Stimulated activated CD4-positive, alpha-beta T cell treated with anti-CD3 and anti-CD28 coated beads, Interleukin-12 subunit alpha, Interleukin-12 subunit beta, amount 100 ng/mL, for 24 hours (primary cell): ENCODE results near the gene DDRGK1.
"Not testable (repeated sequence)": the region's sequence is repeated elsewhere in the genome, so short reads cannot be mapped to it uniquely, and the experiment has no call there.

Experiments
- DNase-seq, 2 experiments: peaks; one replicate each; pipeline ENCODE4 v3.0.0-alpha.2; 2020; ENCODE audit warnings: low read depth in 2 of 2

DDRGK1 gene

GRCh38 chr20:3183896-3184612 lies 20.4 kb downstream of the DDRGK1 start:
- no peak for DNase-seq

GRCh38 chr20:3182429-3182828 lies 22.1 kb downstream of the DDRGK1 start:
- DNase-seq: not testable (repeated sequence)

- no peak for DNase-seq
These were observed 23.2 kb downstream of the DDRGK1 start for GRCh38 chr20:3181270-3181669.

- DNase-seq: no peak
These were observed 24.2 kb downstream of the DDRGK1 start for GRCh38 chr20:3180319-3180718.

- no peak for DNase-seq
These were observed 26.6 kb downstream of the DDRGK1 start for GRCh38 chr20:3177746-3178485.

- no peak for DNase-seq
These were observed 29.2 kb downstream of the DDRGK1 start for GRCh38 chr20:3175270-3175669.

GRCh38 chr20:3174442-3175261 lies 29.8 kb downstream of the DDRGK1 start:
- no peak for DNase-seq

GRCh38 chr20:3173610-3174441 lies 30.7 kb downstream of the DDRGK1 start:
- peak; percentile 77 to 87 for DNase-seq

GRCh38 chr20:3172933-3173609 lies 31.4 kb downstream of the DDRGK1 start, which contains the start of gene LZTS3:
TSS of gene LZTS3 (minus strand) at chr20:3173549. CDS start at chr20:3167163, 6,386 bp downstream.
- DNase-seq: peak; percentile 52 to 62

GRCh38 chr20:3172126-3172932 lies 32.2 kb downstream of the DDRGK1 start:
- DNase-seq: no peak

- DNase-seq: no peak
These were observed 32.9 kb downstream of the DDRGK1 start for GRCh38 chr20:3171391-3172125.

GRCh38 chr20:3168829-3169590 lies 35.5 kb downstream of the DDRGK1 start:
- DNase-seq: no peak

- DNase-seq: no peak
These were observed 36.2 kb downstream of the DDRGK1 start for GRCh38 chr20:3168079-3168828.

- no peak for DNase-seq
These were observed 36.8 kb downstream of the DDRGK1 start for GRCh38 chr20:3167738-3168078.

GRCh38 chr20:3166913-3167342 lies 37.6 kb downstream of the DDRGK1 start:
- no peak for DNase-seq

- no peak for DNase-seq
These were observed 38.1 kb downstream of the DDRGK1 start for GRCh38 chr20:3166338-3166912.
